IMR-90 (cell line): ENCODE results near the gene KCNK17. TPM values are rescaled to one million over a fixed set of nuclear protein-coding genes. Genes with fewer than 3 reads are reported as not detected.

Source experiments
- ATAC-seq: fragments of 200-7000 bp; cut with Tn5 transposase; 2 replicates; pipeline ENCODE4 v1.9.1; 2020; ENCODE audit warnings: low read depth, mild to moderate bottlenecking, moderate library complexity
- BruUV-seq: library from RNA; stranded (reverse); fragments of 400-500 nt; replicated peaks from 2 replicates; lab custom pipeline; 2021; lab: Mats Ljungman, UMichigan
- CTCF ChIA-PET: fragments of 300-600 bp; formaldehyde crosslinking; extraction: SDS; loops from one replicate; lab custom pipeline; 2021; ENCODE audit warnings: antibody characterized with exemption; lab: Yijun Ruan, JAX
- POLR2A ChIA-PET: fragments of 300-600 bp; sonication (Branson Sonifier 250); formaldehyde crosslinking; loops from one replicate; lab custom pipeline; 2022; ENCODE audit warnings: antibody characterized with exemption; ENCODE audit not compliant: unreplicated experiment; lab: Charles Lee
- DNase-seq: peaks from one replicate; pipeline ENCODE4 v3.0.0; 2013
- H2AFZ ChIP-seq: replicated peaks from 2 replicates; pipeline ENCODE3; 2013; ENCODE audit warnings: low read length, mild to moderate bottlenecking; ENCODE audit not compliant: poor library complexity
- H2AK5ac ChIP-seq: 2 replicates; pipeline ENCODE4 v1.6.1; 2013; ENCODE audit warnings: low read depth, low read length, inconsistent platforms
- H2AK9ac ChIP-seq: replicated peaks from 2 replicates; pipeline ENCODE3; 2013; ENCODE audit warnings: mild to moderate bottlenecking, low read depth, low read length, moderate library complexity; ENCODE audit not compliant: poor library complexity
- H2BK120ac ChIP-seq: 2 replicates; pipeline ENCODE4 v1.6.1; 2013; ENCODE audit warnings: low read depth, low read length, inconsistent platforms
- H2BK15ac ChIP-seq: 3 replicates; pipeline ENCODE4 v1.6.1; 2013; ENCODE audit warnings: low read depth, low read length, inconsistent platforms
- H2BK20ac ChIP-seq: 2 replicates; pipeline ENCODE4 v1.6.1; 2013; ENCODE audit warnings: low read depth, mild to moderate bottlenecking, inconsistent platforms, low read length, moderate library complexity
- H2BK5ac ChIP-seq: 2 replicates; pipeline ENCODE4 v1.6.1; 2013; ENCODE audit warnings: mild to moderate bottlenecking, low read depth, low read length, inconsistent platforms; ENCODE audit not compliant: poor library complexity, severe bottlenecking
- H3K14ac ChIP-seq: replicated peaks from 2 replicates; pipeline ENCODE4 v1.6.1; 2013; ENCODE audit warnings: low read depth, low read length, inconsistent platforms
- H3K18ac ChIP-seq: 2 replicates; pipeline ENCODE4 v1.6.1; 2013; ENCODE audit warnings: low read depth, low read length, control low read depth
- H3K23ac ChIP-seq: 2 replicates; pipeline ENCODE4 v1.6.1; 2013; ENCODE audit warnings: low read depth, low read length, inconsistent platforms
- H3K27ac ChIP-seq: 2 replicates; pipeline ENCODE4 v1.5.1; 2013; ENCODE audit warnings: mild to moderate bottlenecking, control low read depth, low read length; ENCODE audit not compliant: insufficient read depth
- H3K27me3 ChIP-seq: 2 replicates; pipeline ENCODE4 v1.6.1; 2013; ENCODE audit warnings: low read length; ENCODE audit not compliant: control insufficient read depth, insufficient read depth
- H3K36me3 ChIP-seq: 2 replicates; pipeline ENCODE4 v1.6.1; 2013; ENCODE audit warnings: low read length, mixed read lengths; ENCODE audit not compliant: control insufficient read depth, insufficient read depth
- H3K4ac ChIP-seq: 2 replicates; pipeline ENCODE4 v1.6.1; 2013; ENCODE audit warnings: low read depth, low read length, inconsistent platforms
- H3K4me1 ChIP-seq: 2 replicates; pipeline ENCODE4 v1.6.1; 2013; ENCODE audit warnings: low read length, mixed read lengths; ENCODE audit not compliant: control insufficient read depth, insufficient read depth
- H3K4me2 ChIP-seq: 2 replicates; pipeline ENCODE4 v1.6.1; 2013; ENCODE audit warnings: low read depth, mild to moderate bottlenecking, control low read depth, low read length, moderate library complexity
- H3K4me3 ChIP-seq: 2 replicates; pipeline ENCODE4 v1.5.1; 2013; ENCODE audit warnings: low read depth, mild to moderate bottlenecking, control low read depth, low read length, moderate library complexity; ENCODE audit not compliant: insufficient read depth
- H3K56ac ChIP-seq: 2 replicates; pipeline ENCODE4 v1.6.1; 2013; ENCODE audit warnings: low read length, inconsistent platforms; ENCODE audit not compliant: insufficient read depth; ENCODE audit errors: extremely low read depth
- H3K79me1 ChIP-seq, 2 experiments: 2 replicates each; pipeline ENCODE4 v1.6.1; 2013; ENCODE audit warnings: low read length in 2 of 2, inconsistent platforms in 1 of 2, low read depth in 1 of 2
- H3K9ac ChIP-seq: 2 replicates; pipeline ENCODE4 v1.6.1; 2013; ENCODE audit warnings: low read depth, low read length, control low read depth
- H3K9me1 ChIP-seq: 2 replicates; pipeline ENCODE4 v1.6.1; 2013; ENCODE audit warnings: low read length, inconsistent platforms; ENCODE audit not compliant: insufficient read depth
- H3K9me3 ChIP-seq: 2 replicates; pipeline ENCODE4 v1.6.1; 2013; ENCODE audit warnings: low read length; ENCODE audit not compliant: control insufficient read depth, insufficient read depth
- H4K20me1 ChIP-seq: 2 replicates; pipeline ENCODE4 v1.6.1; 2013; ENCODE audit warnings: low read length, inconsistent platforms; ENCODE audit not compliant: insufficient read depth
- H4K5ac ChIP-seq: 2 replicates; pipeline ENCODE4 v1.6.1; 2013; ENCODE audit warnings: mild to moderate bottlenecking, low read depth, low read length, control low read depth
- H4K8ac ChIP-seq, 2 experiments: 2 replicates each; pipeline ENCODE4 v1.6.1; 2013; ENCODE audit warnings: low read depth in 2 of 2, low read length in 2 of 2, control low read depth in 1 of 2, inconsistent platforms in 1 of 2
- H4K91ac ChIP-seq: 2 replicates; pipeline ENCODE4 v1.6.1; 2013; ENCODE audit warnings: low read depth, low read length, inconsistent platforms; ENCODE audit not compliant: insufficient read depth
- CTCF ChIP-seq: conservative IDR thresholded peaks from 2 replicates; pipeline ENCODE4 v1.5.1; 2012; ENCODE audit warnings: mild to moderate bottlenecking, low read depth, low read length, improper control_type of control experiment
- POLR2A ChIP-seq: IDR thresholded peaks from 2 replicates; pipeline ENCODE4 v1.6.1; 2012; ENCODE audit warnings: mild to moderate bottlenecking, low read depth, low read length
- RAD21 ChIP-seq: IDR thresholded peaks from 2 replicates; pipeline ENCODE4 v1.6.1; 2012; ENCODE audit warnings: low read length, improper control_type of control experiment
- RCOR1 ChIP-seq: IDR thresholded peaks from 2 replicates; pipeline ENCODE4 v1.6.1; 2012; ENCODE audit warnings: mild to moderate bottlenecking, low read length, improper control_type of control experiment; ENCODE audit not compliant: insufficient replicate concordance
- SMC3 ChIP-seq: fragments of 150-350 bp; IDR thresholded peaks from 2 replicates; pipeline ENCODE4 v1.6.1; 2016; ENCODE audit warnings: low read depth, mild to moderate bottlenecking, antibody characterized with exemption, low read length, moderate library complexity
- WGBS, 2 experiments: methylation state at CpG; one replicate each; pipeline versions ENCODE4 v1.1.5 to v1.1.7; 2013; ENCODE audit warnings: missing lambda C conversion rate in 2 of 2; ENCODE audit not compliant: insufficient read length in 1 of 2; ENCODE audit errors: extremely low coverage in 2 of 2; 5-methylcytosine and 5-hydroxymethylcytosine counted together
- dilution Hi-C: fragments of 300-500 bp; cut with HindIII; formaldehyde crosslinking; loops from one replicate; pipeline ENCODE4 v1.14.3; 2018; ENCODE audit warnings: low sequenced_read_pairs; ENCODE audit not compliant: unreplicated experiment
- in situ Hi-C: fragments of 300-500 bp; cut with MboI; formaldehyde crosslinking; loops from 3 replicates; pipeline ENCODE4 v1.14.3; 2019; ENCODE audit warnings: low sequenced_read_pairs, inconsistent platforms, mixed read lengths
- intact Hi-C: fragments of 100-400 bp; cut with micrococcal nuclease; formaldehyde crosslinking; loops from 2 replicates; pipeline ENCODE4 v1.10.0; 2022
- polyA plus RNA-seq, 3 experiments: library from polyadenylated mRNA; depleted of rRNA; stranded (reverse); fragments of >200 nt; gene quantifications; 2 replicates each; pipeline ENCODE4 v1.2.3, GENCODE V29; 2012; ENCODE audit warnings: low replicate concordance in 1 of 3
- total RNA-seq: library from RNA; depleted of rRNA; stranded (reverse); fragments of >200 nt; gene quantifications from 2 replicates; pipeline ENCODE4 v1.2.3, GENCODE V29; 2012

Gene KCNK17
- total and polyA plus RNA-seq, 2 of the 4 experiments (the other 2 are of a cell fraction) = not detected

- CTCF ChIA-PET = interaction anchor here (2.1 kb wide), 1 partner anchor 437 kb away, joined by 7 read pairs; no protein-coding TSS in a partner anchor
- TF ChIP-seq SMC3 (peak; percentile 80), RCOR1 (no peak), RAD21 (peak; percentile 87), POLR2A (no peak), CTCF (peak; percentile 83)
- intact Hi-C loops = loop anchor here (1.0 kb wide), 4 partner anchors 144 to 438 kb away; no protein-coding TSS in a partner anchor
These were observed 4.2 kb downstream of the KCNK17 start for GRCh38 chr6:39309942-39310531.

More at GRCh38 chr6:39309942-39310531, 4.2 kb downstream of the KCNK17 start:
- no peaks in the 10 kb centered on the region for H3K36me3 ChIP-seq
- no peak overlapping the region for H2BK5ac ChIP-seq
- no peak overlapping the region for H2BK15ac ChIP-seq
- in situ Hi-C loops (loop anchor here (5.0 to 10.0 kb wide), 3 partner anchors 143 to 438 kb away; no protein-coding TSS in a partner anchor), dilution Hi-C loops (no loop called here)
- no peak overlapping the region for H4K8ac ChIP-seq
- H3K4ac ChIP-seq = no peak overlapping the region
- peaks cover 29% of the 10 kb centered on the region; the same call in 1 of the 2 replicates for H3K27me3 ChIP-seq
- H3K9me1 ChIP-seq = no peaks in the 10 kb centered on the region
- H3K23ac ChIP-seq = no peak overlapping the region
- no peak overlapping the region for H3K4me3 ChIP-seq
- no peak overlapping the region for H2BK20ac ChIP-seq
- ATAC-seq = peak; percentile 98
- no peaks in the 10 kb centered on the region for H3K4me1 ChIP-seq
- H3K27ac ChIP-seq = no peak overlapping the region
- no peak overlapping the region for H3K9ac ChIP-seq
- H2AK9ac ChIP-seq = no peak overlapping the region
- H2AFZ ChIP-seq = no peak overlapping the region
- H3K4me2 ChIP-seq = no peak overlapping the region
- H3K18ac ChIP-seq = no peak overlapping the region
- no peak overlapping the region for H3K14ac ChIP-seq
- H3K79me1 ChIP-seq = no peaks in the 10 kb centered on the region
- DNase-seq = peak; percentile 62
- no peak overlapping the region for H4K91ac ChIP-seq
- no peaks in the 10 kb centered on the region for H3K9me3 ChIP-seq
- POLR2A ChIA-PET = no interaction called here
- H2BK120ac ChIP-seq = no peak overlapping the region
- H3K56ac ChIP-seq = no peak overlapping the region
- no peaks in the 10 kb centered on the region for H4K20me1 ChIP-seq
- H4K5ac ChIP-seq = no peak overlapping the region
- no CpG with 5 or more reads among the region's 7 CpGs for WGBS, 2 experiments
- BruUV-seq = no TSS peak
- no peak overlapping the region for H2AK5ac ChIP-seq
